Urinary bladder (tissue), 4 donors: Measurements from ENCODE around the gene PLA2G2F. TPM values are rescaled to one million over a fixed set of nuclear protein-coding genes. Genes with fewer than 3 reads are reported as not detected.

Experiments used
- DNase-seq: peaks from one replicate; pipeline ENCODE4 v3.0.0-alpha.2; 2015; ENCODE audit errors: extremely low spot score
- H3K27ac ChIP-seq: one replicate; pipeline ENCODE4 v1.5.1; 2013; ENCODE audit warnings: low read depth, mild to moderate bottlenecking, moderate library complexity
- H3K36me3 ChIP-seq: one replicate; pipeline ENCODE4 v1.6.1; 2013; ENCODE audit warnings: mild to moderate bottlenecking, moderate library complexity; ENCODE audit not compliant: insufficient read depth
- H3K4me1 ChIP-seq: one replicate; pipeline ENCODE4 v1.6.1; 2013; ENCODE audit warnings: mild to moderate bottlenecking, moderate library complexity; ENCODE audit not compliant: insufficient read depth
- H3K4me3 ChIP-seq: one replicate; pipeline ENCODE4 v1.5.1; 2013; ENCODE audit warnings: low read depth, low read length
- WGBS: extraction: QIAGEN DNeasy Blood & Tissue Kit; methylation state at CpG from one replicate; pipeline ENCODE4 v1.1.7; 2013; 5-methylcytosine and 5-hydroxymethylcytosine counted together
- polyA plus RNA-seq: library from polyadenylated mRNA; stranded (reverse); fragments of 200-250 nt; gene quantifications from one replicate; pipeline ENCODE4 v1.2.3, GENCODE V29; 2013
- total RNA-seq: library from RNA; depleted of rRNA; stranded (reverse); fragments of >200 nt; gene quantifications from one replicate; pipeline ENCODE4 v1.2.3, GENCODE V29; 2014
- donor health status: healthy with polysubstance abuse.
- donor health status: healthy.

The PLA2G2F gene
- total and polyA plus RNA-seq, 2 donors: 1.3 to 2.6 TPM

DNA sequence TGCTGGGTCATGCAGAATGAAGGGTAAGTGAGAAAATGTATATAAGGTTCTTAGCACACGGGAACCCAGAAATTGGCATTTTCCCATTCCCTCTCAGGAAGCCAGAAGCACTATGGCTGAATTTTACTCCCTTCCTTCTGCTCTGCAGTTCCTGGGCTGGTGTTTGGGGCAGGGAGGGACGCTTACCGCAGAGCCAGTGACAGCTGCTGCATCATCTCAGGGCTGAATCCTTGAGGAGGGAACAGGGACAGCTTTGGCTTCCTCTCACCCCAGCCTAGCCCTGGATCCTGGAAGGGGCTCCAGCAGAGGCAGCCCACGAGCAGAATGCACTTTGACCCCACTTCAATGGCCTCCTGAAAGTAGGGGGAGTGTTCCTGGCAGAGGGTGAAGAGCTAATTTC, 31.8 kb upstream of the PLA2G2F start:
- no peaks in the 10 kb centered on the region for H3K4me1 ChIP-seq
- no peaks in the 10 kb centered on the region for H3K36me3 ChIP-seq
- no peak overlapping the region for H3K27ac ChIP-seq
- no peak for DNase-seq
- WGBS: 74% methylated on average over 4 of the region's 4 CpGs
- H3K4me3 ChIP-seq: no peak overlapping the region

DNA sequence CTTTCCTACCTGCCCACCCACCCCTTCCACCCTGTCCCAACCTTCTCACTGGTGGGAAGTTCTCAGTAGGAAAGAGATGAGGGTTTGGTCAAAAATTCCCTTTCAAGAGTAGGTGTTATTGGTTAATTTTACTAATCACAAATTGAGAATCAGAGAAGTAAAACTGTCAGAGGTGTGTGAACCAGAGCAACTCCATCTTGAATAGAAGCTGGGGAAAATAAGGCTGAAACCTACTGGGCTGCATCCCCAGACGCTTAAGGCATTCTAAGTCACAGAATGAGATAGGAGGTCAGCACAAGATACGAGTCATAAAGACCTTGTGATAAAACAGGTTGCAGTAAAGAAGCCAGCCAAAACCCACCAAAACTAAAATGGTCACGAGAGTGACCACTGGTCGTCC, 31.3 kb upstream of the PLA2G2F start:
- Histone ChIP-seq H3K27ac (no peak overlapping the region), H3K4me3 (no peak overlapping the region), H3K36me3 (no peaks in the 10 kb centered on the region), H3K4me1 (no peaks in the 10 kb centered on the region)
- 53% methylated on average over 4 of the region's 4 CpGs for WGBS
- no peak for DNase-seq

DNA sequence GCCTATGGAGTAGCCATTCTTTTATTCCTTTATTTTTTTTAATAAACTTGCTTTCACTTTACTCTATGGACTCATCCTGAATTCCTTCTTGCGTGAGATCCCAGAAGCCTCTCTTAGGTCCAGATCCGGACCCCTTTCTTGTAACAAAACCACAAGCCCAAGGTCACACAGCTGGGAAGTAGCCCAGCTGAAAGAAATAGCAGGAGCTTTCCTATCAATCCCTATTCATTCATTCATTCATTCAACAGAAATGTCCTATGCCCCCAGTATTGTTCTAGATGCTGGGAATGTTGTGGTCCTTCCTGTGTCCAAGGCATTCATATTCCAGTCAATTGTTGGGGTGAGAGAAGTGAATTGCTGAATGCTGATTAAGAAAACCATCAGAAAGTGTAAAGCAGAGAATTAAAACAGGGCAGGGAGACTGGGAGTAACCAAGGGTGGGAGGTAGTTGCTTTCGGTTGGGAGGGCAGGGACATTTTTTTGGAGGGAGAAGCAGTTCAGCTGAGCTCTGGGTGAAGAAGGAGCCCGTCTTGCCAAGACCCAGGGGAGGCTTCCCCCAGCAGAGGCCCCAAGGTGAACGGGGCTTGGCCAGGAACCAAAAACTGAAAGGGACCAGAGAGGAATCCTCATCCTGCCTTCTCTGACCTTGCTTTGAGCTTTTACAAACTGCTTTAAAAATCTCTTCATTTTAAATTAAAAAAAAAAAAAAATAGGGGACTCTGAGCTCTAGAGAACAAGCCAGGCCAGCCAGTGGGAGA, 30.6 kb upstream of the PLA2G2F start:
- DNase-seq: no peak
- WGBS: 58% methylated on average over 5 of the region's 5 CpGs
- Histone ChIP-seq H3K4me1 (no peaks in the 10 kb centered on the region), H3K27ac (no peak overlapping the region), H3K36me3 (no peaks in the 10 kb centered on the region), H3K4me3 (no peak overlapping the region)

DNA sequence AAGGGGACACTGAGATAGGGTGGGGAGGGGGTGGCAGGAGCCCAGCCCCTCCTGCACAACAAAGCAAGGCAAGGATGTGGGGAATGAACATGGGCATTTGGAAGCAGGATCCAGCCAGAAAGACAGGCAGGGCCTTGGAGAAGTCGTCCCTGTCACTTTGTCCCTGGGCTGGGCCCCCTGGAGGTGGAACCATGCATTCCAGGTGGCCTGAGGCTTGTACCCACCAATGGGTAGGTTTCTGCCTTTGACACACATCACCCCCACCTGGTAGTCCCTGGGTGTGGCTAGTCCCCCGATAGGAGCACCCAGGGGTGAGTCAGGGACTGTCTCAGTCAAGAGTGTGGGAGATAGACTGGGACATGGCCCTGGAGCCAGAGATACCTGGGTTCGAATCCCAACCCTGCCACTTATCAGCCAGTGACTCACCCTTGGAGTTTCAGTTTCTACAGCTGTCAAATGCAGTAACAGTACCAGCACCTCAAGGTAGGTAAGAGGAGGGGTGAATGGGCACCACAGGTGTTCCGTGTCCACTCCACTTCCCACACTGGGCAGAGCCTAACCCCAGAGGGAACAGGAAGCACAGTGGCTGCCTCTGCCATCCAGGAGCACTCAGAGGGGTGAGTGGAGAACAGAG, 29.8 kb upstream of the PLA2G2F start:
- WGBS: 78% methylated on average over 4 of the region's 4 CpGs
- H3K27ac ChIP-seq: no peak overlapping the region
- no peak overlapping the region for H3K4me3 ChIP-seq
- no peaks in the 10 kb centered on the region for H3K4me1 ChIP-seq
- DNase-seq: no peak
- H3K36me3 ChIP-seq: no peaks in the 10 kb centered on the region

DNA sequence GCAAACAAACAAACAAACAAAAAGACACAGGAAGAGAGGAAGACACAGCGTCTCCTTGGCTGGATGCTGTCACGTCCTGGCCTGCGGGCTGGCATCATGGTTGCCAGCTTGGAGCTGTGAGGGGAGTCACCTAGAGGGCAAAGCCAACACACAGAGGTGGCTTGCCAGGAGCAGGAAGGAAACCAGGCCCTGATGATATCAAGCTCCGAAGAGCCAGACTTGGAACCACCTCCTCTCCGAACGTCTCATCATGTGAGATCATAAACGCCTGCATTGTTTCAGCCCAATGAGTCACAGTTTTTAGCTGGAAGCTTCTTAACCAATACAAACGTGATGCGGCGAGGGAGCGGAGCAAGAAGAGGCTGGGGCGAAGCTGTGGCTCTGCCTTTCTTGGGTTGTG, 28.4 kb upstream of the PLA2G2F start:
- Histone ChIP-seq H3K27ac (no peak overlapping the region), H3K36me3 (no peaks in the 10 kb centered on the region), H3K4me3 (no peak overlapping the region), H3K4me1 (no peaks in the 10 kb centered on the region)
- DNase-seq: no peak
- WGBS: 58% methylated on average over 12 of the region's 12 CpGs

DNA sequence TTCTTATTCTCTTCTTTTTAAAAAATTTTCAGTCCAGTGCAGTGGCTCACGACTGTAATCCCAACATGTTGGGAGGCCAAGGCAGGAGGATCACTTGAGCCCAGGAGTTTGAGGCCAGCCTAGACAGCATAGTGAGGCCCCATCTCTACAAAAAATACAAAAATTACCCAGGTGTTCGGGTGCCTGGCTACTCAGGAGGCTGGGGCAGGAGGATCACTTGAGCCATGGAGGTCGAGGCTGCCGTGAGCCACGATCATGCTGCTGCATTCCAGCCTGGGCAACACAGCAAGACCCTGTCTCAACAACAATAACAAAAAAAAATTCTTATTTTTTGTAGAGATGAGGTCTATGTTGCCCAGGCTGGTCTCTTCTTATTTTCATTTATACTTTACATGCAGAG, 27.7 kb upstream of the PLA2G2F start:
- no peaks in the 10 kb centered on the region for H3K36me3 ChIP-seq
- no peak for DNase-seq
- H3K27ac ChIP-seq: no peak overlapping the region
- 94% methylated on average over 5 of the region's 5 CpGs for WGBS
- no peaks in the 10 kb centered on the region for H3K4me1 ChIP-seq
- no peak overlapping the region for H3K4me3 ChIP-seq

- Histone ChIP-seq H3K27ac (no peak overlapping the region), H3K4me3 (no peak overlapping the region), H3K36me3 (no peaks in the 10 kb centered on the region), H3K4me1 (no peaks in the 10 kb centered on the region)
- no peak for DNase-seq
- 86% methylated on average over 3 of the region's 3 CpGs for WGBS
Measured at GRCh38 chr1:20112279-20113000, 26.7 kb upstream of the PLA2G2F start.

- H3K27ac ChIP-seq: no peak overlapping the region
- no peaks in the 10 kb centered on the region for H3K4me1 ChIP-seq
- no peak for DNase-seq
- 78% methylated on average over 15 of the region's 15 CpGs for WGBS
- no peak overlapping the region for H3K4me3 ChIP-seq
- H3K36me3 ChIP-seq: no peaks in the 10 kb centered on the region
Measured at GRCh38 chr1:20114021-20114648, 25.0 kb upstream of the PLA2G2F start.

DNA sequence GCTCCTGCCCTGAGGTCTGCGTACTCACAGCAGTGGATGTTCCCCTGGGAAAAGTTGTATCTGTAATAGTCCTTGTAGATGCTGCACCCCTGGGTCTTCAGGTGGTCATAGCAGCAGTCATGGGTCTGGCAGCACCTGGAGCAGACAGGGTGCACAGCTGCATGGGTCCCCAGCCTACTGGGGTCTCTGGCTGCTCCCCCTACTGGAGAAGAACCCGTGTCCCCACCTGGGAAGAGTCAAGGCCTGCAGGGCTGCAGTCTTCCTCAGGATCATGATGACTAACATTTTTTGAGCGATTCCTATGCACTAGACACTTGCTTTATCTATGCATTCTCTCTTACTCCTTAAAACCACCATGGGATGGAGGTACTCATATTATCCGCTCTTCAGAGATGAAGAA, 23.6 kb upstream of the PLA2G2F start:
- 86% methylated on average over 4 of the region's 4 CpGs for WGBS
- H3K27ac ChIP-seq: no peak overlapping the region

GRCh38 chr1:20115916-20116315, 23.2 kb upstream of the PLA2G2F start:
- no peak for DNase-seq
- H3K4me1 ChIP-seq: no peaks in the 10 kb centered on the region
- no peak overlapping the region for H3K27ac ChIP-seq
- H3K4me3 ChIP-seq: no peak overlapping the region
- no peaks in the 10 kb centered on the region for H3K36me3 ChIP-seq
- WGBS: 77% methylated on average over 7 of the region's 7 CpGs

More for the DNA sequence above, 23.6 kb upstream of the PLA2G2F start:
- H3K4me3 ChIP-seq: no peak overlapping the region
- no peak for DNase-seq
- no peaks in the 10 kb centered on the region for H3K36me3 ChIP-seq
- no peaks in the 10 kb centered on the region for H3K4me1 ChIP-seq

GRCh38 chr1:20117236-20117635, 21.9 kb upstream of the PLA2G2F start:
- no peak overlapping the region for H3K27ac ChIP-seq
- no peak for DNase-seq
- H3K36me3 ChIP-seq: no peaks in the 10 kb centered on the region
- H3K4me3 ChIP-seq: no peak overlapping the region
- no peaks in the 10 kb centered on the region for H3K4me1 ChIP-seq

DNA sequence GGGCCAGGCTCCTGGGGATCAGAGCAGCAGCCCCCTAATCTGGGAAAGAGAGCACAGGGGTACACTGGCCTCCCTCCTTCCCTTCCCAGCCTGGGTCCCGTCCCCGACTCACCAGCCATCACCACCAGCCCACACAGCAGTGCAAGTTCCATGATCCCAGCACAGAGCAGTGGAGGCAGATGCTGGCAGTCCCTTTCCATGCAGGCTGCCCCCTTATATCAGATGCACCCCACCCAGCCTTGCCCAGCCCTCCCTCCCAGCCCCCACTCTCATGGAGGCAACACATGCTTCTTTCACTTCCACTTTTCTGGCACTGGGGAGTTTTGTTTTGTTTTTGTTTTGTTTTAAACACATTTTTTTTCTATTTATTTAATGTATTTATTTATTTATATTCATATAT, 19.8 kb upstream of the PLA2G2F start, which contains the start of gene PLA2G2D:
TSS of gene PLA2G2D (minus strand) at position 190 of the 400 bp plus-strand sequence. CDS start at position 152, 38 bp downstream.
- Histone ChIP-seq H3K4me1 (peaks cover 2% of the 10 kb centered on the region), H3K4me3 (no peak within 1 kb of the TSS), H3K27ac (no peak within 1 kb of the TSS), H3K36me3 (no peaks in the 10 kb centered on the region)
- WGBS: 91% methylated on average over 2 of the region's 2 CpGs
- DNase-seq: no peak

DNA sequence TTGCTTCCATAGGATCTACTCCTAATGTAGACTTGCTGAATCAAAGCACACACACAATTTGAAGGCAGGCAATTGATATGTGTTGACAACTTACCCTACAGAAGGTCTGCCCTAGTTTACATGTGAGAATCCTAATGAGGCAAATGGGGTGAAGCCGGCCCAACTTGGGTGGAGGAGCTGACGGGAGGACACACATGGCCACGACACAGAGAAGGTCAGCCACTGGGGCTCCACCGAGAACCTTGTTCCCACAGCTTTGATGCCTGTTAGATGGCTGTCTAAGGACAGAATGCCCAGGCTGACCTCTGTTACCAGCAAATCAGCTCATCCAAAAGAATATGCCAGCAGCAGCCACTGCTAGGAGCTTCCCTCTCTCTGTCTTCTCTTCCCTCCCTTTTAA, 18.3 kb upstream of the PLA2G2F start:
- Histone ChIP-seq H3K27ac (no peak overlapping the region), H3K36me3 (no peaks in the 10 kb centered on the region), H3K4me3 (no peak overlapping the region), H3K4me1 (peaks cover 2% of the 10 kb centered on the region)
- no peak for DNase-seq
- WGBS: 91% methylated on average over 4 of the region's 4 CpGs
